Fibroblast of the conjunctiva (primary cell): ENCODE data around the gene CNTN4.

ENCODE experiments used
- DNase-seq: peaks from one replicate; pipeline ENCODE4 v3.0.0-alpha.2; 2010; ENCODE audit warnings: low read depth

The CNTN4 gene

GRCh38 chr3:3064297-3064696 is 965.6 kb downstream of the CNTN4 start:
- no peak for DNase-seq

GRCh38 chr3:3065876-3066275 is 967.2 kb downstream of the CNTN4 start:
- DNase-seq = no peak

DNA sequence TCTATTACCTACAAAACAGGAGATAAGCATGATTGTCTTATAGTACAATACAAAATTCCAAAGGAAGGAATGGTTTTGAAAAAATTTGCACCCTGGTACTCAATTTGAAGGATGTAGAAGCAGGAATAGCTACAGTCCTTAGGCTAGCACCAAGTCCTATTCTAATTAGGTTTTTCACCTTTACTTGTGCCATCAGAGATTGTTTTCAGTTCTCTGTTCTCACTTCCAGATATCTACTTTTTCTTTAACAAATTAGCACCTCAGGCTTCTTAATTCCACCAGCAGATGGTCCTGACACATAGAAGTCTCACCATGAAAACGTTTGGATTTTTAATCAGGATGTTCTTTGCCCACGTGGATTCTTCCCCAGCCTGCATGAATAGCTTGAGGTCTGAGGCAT is 967.7 kb downstream of the CNTN4 start:
- no peak for DNase-seq

DNA sequence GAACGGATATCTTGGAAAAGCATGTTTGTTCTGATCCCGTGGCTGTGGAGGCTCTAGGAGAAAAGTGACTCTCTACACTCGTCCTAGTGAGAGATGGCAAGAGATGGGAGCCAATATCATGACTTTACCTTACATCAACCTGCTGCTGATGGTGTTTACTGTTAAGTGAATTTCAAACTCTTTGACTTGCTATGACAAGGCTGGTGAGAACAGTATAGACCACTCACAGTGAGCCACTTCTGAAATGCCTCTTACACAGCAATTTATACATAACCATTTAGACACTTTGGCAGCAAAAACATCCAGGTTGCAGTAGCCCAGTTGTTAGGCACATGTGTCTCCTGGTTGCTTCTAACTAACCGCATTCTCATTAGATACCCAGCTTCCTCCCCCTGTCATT is 968.2 kb downstream of the CNTN4 start:
- DNase-seq = no peak

GRCh38 chr3:3068358-3068881 is 969.8 kb downstream of the CNTN4 start:
- no peak for DNase-seq

DNA sequence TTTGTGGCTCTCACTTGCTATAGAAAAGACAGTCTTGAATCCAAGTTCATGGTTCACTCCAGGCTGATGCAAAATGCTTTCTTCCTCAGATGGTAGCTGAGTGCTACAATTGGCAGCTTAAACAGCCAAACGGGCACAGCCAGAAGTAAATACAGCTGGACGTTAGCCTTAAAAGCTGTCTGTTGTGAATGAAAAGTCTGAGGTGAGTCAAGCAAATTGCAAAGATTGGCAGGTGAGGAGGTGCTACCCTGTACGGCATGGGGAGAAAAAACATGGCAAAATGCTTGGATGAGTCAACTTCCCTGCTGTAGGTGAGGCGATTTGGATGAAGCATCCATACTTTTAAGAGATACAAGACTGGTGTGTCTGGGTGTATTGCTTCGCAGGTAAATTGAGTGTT is 971.1 kb downstream of the CNTN4 start:
- no peak for DNase-seq

- no peak for DNase-seq
These were observed 972.5 kb downstream of the CNTN4 start for GRCh38 chr3:3071136-3071535.

DNA sequence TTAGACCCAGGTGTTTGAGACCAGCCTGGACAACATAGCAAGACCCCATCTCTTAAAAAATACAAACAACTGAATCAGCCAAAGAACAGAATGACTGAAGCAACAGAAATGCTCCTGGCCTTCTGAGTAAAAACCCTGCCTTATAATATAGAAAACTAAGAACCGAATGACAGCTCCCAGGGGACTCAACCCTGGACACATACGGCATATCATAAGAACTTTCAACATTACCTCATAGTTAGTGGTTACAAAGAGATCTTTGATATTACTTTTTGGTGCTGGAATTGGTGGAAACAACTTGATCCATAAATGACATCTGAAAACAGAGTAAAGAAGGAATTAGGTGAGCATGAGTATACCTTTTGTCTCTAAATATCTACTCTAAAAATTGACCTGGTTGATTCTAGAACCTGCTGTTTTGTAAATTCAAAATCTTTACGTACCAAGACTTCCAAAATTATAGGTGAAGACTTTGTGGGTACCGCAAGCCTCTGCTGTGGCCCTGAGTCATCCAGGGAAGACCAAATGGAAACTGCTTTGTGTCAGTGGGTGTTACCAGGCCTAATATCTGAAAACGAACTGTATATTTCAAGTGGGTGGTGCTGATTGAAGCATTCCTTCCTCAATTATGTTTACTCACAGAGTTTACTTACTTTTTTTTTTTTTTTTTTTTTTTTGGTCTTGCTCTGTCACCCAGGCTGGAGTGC is 976.0 kb downstream of the CNTN4 start:
- no peak for DNase-seq

DNA sequence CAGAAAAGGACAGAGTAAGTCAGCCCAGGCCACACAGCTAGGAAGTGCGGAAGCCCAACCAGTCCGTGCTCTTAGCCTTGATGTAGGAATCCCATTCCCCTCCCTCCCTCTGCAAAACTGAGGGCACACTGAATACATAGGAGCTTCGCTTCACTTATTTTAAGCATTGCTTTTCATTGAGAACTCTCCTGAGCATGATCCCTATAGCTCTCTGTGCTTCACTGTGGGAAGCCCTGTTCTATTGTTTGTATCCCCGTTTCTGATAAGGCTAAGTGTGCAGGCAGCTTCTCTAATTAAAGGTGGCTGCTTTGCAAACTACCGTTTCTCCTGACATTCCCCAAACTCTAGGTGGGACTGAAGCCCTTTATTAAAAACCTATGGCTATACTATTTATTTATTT is 981.6 kb downstream of the CNTN4 start:
- no peak for DNase-seq

DNA sequence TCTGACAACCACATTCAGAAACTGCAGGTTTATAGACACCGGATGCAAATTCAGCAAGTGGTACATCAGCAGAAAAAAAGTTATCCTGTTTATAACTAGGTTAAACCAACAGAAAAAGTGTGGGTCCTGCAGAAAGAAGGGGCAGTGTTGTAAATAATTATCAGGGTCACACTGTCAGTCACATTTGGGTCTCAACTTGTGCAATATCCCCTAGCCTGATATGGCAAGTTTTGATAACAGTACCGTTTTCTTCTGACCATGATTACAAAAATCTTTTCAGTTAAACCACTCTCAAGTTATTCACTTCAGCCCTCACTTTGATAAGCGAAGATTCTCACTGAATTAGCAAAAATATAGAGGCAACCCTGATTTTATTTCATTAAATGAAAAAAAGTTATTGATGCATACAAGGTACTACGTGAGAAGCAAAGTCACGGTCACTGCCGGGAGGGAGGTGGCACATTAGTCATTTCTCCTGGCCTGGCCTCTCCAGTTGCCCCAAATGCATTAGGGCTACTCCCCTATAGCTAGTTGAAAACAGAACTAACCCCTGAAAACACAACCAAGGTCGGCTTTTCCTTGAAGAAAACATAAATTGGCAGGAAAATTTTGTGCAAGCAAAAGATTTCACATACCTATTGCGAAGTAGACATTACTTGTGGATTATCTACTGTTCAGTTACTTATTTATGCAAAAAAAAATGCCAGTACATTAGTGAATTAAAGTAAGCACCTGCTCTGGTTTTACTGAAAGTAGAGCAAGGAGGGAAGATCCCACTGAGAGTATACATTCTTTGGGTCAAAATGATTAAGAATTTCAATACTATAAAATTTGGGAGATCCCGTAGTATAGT is 982.9 kb downstream of the CNTN4 start:
- DNase-seq = no peak

DNA sequence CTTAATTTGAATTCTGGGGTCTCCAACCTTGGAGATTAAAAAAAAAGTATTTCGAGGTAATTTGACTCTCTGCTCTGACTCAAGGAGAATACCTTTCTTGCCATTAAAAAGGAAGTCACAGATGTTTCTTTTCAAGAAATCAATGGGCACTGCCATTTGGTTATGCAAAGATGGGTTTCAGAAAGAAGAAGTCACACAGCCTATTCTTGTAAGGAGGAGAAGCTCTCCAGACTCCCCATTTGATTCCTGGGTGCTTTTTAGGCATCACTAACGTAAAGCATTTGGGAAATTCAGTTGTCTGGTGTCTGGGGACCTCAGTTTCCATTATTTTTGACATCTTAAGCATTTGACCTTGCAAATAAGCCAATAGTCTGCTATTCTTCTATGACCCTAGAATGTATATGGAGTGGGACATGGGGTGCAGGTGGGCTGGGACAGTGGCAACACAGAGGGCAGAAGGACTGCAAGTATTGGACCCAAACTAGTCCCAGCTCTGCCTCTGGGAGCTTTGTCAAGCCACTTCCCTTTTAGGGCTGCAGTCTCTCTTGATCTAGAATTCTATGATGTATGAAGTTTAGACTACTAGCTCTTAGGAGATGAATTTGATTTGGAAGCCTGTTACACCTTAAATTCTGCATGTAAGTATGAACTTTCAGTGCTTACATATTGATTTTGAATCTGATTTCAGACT is 983.7 kb downstream of the CNTN4 start:
- no peak for DNase-seq

DNA sequence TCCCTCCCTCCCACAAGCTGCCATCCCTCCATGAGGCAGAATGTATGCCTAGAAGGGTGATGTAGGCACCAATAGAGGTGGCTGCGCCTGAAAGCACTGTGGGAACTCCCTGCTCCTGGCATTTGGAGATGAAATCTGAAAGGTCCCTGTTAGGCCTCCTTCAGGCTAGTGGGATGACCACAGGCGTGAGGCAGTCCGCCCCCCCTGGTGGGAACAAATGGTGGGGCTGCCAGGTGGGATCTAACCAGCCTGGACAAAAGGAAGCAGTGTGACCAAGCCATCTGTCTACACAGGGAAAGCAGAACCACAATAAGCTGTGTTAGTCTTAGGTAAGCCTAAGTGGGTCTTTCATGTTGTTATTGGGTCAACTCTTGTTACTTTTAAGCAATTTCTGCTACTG is 986.2 kb downstream of the CNTN4 start:
- no peak for DNase-seq

- no peak for DNase-seq
These were observed 987.1 kb downstream of the CNTN4 start for GRCh38 chr3:3085782-3086181.

- DNase-seq = no peak
These were observed 987.6 kb downstream of the CNTN4 start for GRCh38 chr3:3086239-3086638.

GRCh38 chr3:3087279-3087678 is 988.6 kb downstream of the CNTN4 start:
- DNase-seq = no peak

DNA sequence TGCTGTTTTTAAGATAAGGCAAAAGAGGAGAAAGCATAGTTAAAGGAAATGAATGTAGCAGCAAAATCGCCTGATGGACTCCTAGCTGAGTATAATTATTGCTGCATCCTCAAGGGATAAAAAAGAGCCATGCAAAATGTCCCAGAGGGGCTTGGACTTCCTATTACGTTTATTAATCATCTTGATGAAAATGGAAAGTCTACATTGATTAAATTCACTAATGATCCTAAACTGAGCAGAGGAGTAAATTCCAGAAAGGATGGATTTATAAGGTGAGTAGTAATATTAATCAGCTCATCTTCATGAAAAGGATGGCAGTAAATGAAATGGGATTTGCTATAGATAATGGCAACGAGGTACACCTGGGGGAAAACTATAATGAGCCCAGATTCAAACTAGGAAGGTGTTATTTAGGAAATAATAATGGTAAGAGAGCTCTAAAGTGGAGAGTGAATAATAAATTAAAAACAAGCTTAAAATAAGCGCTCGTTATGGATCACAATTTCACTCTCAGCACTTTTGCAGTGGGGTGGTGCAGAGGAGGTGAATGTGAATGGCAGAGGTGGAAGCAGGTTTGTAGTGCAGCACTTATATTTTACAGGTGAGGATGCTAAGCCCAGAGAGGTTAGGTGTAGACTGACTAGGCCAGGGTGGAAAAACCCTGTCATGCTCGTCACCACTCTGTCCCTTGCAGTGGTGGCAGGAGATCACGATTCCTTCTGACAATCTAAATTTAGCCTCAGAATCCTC is 989.2 kb downstream of the CNTN4 start:
- DNase-seq = no peak

GRCh38 chr3:3089017-3089416 is 990.4 kb downstream of the CNTN4 start:
- no peak for DNase-seq

GRCh38 chr3:3097958-3098357 is 999.3 kb downstream of the CNTN4 start:
- no peak for DNase-seq

DNA sequence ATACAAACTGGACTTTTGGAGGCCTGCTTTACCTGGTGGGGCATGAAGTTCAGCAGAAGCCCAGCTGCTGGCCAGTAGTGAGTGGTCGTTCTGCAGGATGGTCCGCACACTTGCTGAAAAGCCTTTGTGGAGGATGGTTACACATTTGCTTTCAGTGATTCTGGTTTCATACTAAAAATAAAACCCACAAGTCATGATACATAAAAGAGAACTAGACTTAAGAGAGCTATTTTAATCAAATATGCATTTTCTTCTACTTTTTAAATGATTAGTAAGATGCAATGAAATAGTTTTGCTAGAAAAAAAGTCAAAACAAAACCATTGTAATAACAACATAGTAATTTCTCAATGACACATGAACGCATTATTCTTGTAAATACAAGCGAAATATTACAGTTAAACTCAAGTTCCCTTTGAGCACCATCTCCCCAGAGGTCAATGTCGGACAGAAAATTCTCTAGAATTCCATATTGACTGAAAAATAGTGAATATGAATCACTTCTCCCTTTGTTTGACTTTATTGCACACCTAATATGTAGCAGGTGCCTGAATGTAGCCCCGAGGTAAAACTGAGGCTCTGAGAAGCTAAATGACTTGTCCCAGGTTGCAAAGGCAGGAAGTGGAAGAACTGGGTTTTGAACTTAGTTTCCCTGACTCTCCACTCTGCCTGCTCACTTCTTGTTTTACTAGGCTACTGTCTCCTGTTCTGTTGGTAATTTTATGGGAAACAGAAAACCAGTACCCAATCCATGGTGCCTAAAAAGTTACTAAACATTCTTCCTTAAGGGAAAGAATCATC is 1003.2 kb downstream of the CNTN4 start:
- DNase-seq = no peak

DNA sequence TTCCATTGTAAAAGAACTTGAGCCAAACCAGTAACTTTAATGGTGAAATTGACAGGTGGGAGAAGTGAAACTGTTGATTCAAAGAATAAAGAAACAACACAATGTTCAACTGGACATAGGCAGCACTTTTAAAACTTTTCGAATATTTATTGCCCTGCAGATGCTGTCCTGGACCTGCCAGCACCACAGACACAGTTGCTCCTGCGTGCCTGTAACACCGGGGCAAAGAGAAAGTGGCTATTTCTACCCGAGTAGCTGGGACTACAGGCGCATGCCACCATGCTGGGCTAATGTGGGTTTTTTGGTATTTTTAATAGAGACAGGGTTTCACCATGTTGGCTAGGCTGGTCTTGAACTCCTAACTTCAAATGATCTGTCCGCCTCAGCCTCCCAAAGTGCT is 1004.1 kb downstream of the CNTN4 start:
- no peak for DNase-seq

DNA sequence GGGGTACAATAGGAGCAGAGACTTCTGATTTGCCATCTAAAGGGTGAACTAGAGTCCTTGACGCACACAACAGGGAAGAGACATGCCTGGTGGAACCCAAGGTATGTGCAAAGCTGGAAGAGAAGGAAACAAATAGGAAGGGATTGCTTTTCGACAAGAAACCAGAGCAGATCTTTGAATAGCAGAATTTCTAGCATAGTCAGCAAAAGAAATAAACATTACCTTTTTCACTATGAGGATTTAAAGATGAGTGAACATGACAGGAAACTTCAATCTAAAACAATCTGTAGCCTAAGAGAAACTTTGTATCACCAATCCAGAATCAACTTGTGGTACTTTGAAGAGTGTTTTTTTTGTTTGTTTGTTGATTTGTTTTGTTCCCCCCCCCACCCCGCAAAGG is 1006.6 kb downstream of the CNTN4 start:
- no peak for DNase-seq
